NCI-H526 treated with DMSO at 0.1 percent for 48 hours (cell line): ENCODE results near the gene GSTO2.
"Not testable (repeated sequence)": the region's sequence is repeated elsewhere in the genome, so short reads cannot be mapped to it uniquely, and the experiment has no call there.

Experiments
- DNase-seq: peaks from one replicate; lab custom pipeline; 2025; lab: John Stamatoyannopoulos, UW

GSTO2 gene

DNA sequence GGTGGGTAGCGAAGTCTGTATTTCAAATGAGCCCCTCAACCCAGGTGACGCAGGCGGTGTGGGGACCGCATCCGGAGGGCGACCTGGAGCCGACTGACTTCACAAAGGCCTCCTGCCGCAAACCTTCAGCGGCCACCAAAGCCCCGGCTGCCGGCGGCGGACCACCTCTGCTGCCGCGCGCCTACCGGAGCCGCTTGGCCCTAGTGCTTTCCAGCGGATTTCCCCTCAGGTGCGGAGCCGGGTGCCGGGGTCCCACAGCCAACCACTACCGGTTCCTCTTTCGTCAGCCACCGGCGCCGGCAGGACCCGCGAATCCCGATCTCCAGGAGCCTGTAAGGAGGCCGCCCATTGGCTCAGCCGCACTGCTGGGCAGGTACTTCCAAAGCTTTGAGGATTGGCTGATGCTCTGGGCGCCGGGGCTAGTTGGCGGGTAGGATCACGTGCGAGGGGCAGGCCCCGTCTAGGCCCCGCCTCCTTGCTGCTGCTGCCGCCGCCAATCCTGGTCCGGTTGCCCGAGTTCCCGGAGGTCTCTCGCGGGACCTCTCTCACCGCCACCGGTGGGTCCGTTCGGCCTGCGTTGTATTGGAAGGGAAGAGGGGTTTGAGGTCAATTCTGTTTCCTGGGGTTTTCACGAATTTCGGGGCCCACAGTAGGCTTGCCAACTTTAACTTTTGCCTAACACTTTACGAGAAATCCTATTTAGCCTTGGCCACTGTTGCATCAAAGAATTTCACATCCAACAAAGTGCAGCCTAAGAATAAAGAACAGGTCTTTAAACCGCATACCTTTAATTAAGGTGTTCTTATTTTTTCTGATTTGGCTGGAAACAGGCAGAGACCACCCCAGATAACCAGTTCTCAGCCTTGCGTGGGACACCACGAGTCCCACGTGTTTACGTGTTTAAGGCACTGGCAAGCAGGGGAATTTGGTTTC is at the start of gene GSTO2:
Gene GSTO2, plus strand, starts transcription at position 472 of the 933 bp plus-strand sequence. CDS start 5,732 bp downstream, outside the sequence.
- DNase-seq = peak; percentile 91

- no peak for DNase-seq
These were observed 48.5 kb upstream of the GSTO2 start for GRCh38 chr10:104220522-104220921.

- no peak for DNase-seq
These were observed 45.7 kb upstream of the GSTO2 start for GRCh38 chr10:104223304-104223703.

GRCh38 chr10:104230490-104230889 is 38.5 kb upstream of the GSTO2 start:
- DNase-seq = no peak

GRCh38 chr10:104231784-104232612 is 37.0 kb upstream of the GSTO2 start, which contains the start of gene CFAP43:
TSS of gene CFAP43 (minus strand) at chr10:104232364. CDS start at chr10:104232246, 118 bp downstream.
- DNase-seq = peak; percentile 78

DNA sequence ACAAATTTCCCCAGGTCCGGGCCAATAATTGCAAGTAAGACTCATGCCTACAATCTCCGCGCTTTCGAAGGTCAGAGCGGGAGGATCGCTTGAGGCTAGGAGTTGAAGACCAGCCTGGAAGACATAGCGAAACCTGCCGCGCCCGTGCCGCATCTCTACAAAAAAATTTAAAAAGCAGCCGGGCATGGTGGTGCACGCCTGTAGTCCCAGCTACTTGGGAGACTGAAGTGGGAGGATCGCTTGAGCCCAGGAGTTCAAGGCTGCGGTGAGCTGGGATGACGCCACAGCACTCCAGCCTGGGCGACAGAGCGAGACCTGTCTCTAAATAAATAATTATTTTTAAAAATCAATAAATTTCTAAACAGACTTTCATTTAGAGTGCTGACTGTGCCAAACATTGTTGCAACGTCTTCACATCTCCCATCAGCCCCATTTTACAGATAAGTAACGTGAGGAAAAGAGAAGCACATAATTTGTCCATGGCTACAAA is 36.3 kb upstream of the GSTO2 start:
- no peak for DNase-seq

DNA sequence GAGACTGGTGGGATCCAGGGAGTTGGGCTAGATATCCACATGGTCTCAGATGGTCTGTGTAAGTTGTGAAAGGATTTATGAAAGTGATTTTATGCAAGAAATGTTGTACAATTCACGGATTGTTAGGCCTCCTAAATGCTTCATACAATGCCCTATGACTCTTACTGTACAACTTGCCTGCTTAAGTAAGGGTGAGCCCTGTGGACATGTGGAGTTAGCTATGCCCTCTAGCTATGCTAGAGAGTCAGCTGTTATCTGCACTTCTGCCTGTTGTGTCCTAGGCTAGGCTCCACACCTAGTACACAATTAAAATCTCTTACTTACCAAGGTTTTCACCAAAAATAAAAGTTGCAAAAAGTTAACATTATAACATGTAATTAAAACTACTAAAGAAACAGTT is 35.2 kb upstream of the GSTO2 start:
- DNase-seq = no peak

DNA sequence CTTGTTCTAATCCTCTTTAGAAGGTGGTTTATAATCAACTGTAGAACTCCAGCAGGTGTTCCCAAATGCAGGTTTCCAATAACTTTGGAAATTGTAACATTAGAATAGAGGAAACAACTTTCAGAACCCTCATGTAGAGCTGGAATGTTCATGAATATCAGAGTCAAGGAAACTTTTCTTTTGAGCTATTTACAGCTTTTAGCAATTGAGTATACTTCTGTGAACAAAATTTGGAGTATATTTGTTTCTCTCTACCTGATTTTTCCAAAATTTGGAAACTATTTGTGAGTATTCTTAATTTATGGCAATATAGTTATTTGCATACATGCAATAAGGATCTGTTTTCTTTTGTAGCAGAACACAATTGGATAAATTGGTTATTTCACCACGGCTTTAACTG is 34.0 kb upstream of the GSTO2 start:
- no peak for DNase-seq

GRCh38 chr10:104235801-104236200 is 33.2 kb upstream of the GSTO2 start:
- no peak for DNase-seq

- no peak for DNase-seq
These were observed 28.9 kb upstream of the GSTO2 start for GRCh38 chr10:104240078-104240477.

- no peak for DNase-seq
These were observed 26.4 kb upstream of the GSTO2 start for GRCh38 chr10:104242545-104242944.

- DNase-seq = not testable (repeated sequence)
These were observed 26.0 kb upstream of the GSTO2 start for GRCh38 chr10:104243009-104243408.

DNA sequence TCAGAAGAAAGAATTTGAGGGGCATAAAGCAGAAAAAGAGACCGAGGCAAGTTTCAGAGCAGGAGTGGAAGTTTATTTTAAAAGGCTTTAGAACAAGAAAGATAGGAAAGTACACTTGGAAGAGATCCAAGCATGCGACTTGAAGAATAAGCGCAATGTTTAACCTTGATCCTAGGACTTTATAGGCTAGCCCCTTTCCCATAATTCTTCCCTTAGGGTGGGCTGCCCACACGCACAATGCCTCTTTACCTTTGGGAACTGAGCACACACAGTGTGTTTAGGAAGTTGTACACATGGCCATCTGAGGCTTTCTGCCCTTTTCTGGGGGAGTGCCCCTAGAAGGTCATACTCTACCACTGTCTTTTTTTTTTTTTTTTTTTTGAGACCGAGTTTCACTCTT is 25.5 kb upstream of the GSTO2 start:
- no peak for DNase-seq

DNA sequence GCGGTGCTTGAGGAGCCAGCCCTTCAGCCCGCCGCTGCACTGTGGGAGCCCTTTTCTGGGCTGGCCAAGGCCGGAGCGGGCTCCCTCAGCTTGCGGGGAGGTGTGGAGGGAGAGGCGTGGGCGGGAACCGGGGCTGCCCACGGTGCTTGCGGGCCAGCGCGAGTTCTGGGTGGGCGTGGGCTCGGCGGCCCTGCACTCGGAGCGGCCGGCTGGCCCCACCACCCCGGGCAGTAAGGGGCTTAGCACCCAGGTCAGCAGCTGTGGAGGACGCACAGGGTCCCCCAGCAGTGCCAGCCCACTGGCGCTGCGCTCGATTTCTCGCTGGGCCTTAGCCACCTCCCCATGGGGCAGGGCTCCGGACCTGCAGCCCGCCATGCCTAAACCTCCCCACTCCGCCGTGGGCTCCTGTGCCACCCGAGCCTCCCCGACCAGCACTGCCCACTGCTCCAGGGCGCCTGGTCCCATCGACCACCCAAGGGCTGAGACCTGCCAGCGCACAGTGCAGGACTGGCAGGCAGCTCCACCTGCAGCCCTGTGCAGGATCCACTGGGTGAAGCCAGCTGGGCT is 23.8 kb upstream of the GSTO2 start:
- no peak for DNase-seq

- no peak for DNase-seq
These were observed 22.0 kb upstream of the GSTO2 start for GRCh38 chr10:104246976-104247375.

DNA sequence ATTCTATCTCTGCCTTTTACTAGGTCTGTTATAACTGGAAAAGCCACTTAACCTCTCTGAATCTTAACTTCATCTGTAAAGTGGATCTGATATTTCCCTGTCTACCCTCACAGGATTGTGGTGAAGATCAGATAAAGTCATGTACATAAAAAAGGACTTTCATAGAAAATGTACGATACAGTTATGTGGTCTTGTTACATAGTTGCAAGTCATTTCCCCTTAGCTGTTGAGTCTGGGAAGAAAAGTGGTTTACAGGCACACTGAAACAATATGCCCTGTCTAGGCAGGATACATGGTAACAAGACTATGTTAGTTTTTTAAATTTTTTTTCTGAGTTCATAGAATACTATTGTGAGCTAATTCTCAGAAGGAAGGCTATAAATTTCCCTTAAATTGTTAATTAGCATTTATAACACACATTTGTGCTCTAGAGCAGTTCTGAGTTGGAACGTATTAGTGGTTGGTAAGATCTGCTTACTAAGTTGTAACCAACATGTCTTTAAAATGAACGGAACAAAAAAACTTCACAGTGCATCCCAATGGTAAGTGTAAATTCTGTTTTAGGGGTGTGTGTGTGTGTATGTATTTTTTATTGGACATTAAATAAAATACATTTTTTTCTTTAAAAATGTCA is 21.4 kb upstream of the GSTO2 start:
- no peak for DNase-seq

GRCh38 chr10:104248931-104249330 is 20.1 kb upstream of the GSTO2 start:
- DNase-seq = not testable (repeated sequence)

GRCh38 chr10:104250371-104250770 is 18.6 kb upstream of the GSTO2 start:
- no peak for DNase-seq

DNA sequence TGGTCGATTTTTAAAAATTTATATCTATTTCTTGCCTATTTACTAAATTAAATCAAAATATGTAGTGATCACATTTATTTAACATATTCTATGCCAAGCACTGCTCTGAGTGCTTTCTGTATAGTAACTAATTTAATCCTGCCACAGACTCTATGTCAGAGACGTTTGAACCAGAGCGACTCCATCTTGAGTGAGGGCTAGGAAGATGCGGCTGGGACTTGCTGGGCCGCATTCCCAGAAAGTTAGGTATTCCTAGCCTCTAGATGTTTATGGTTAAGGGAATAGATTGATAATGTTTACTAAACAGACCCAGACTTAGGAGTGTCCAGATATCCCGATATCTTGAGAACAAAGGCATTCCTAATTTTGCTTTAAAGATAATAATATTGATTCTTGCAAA is 17.5 kb upstream of the GSTO2 start:
- DNase-seq = no peak

DNA sequence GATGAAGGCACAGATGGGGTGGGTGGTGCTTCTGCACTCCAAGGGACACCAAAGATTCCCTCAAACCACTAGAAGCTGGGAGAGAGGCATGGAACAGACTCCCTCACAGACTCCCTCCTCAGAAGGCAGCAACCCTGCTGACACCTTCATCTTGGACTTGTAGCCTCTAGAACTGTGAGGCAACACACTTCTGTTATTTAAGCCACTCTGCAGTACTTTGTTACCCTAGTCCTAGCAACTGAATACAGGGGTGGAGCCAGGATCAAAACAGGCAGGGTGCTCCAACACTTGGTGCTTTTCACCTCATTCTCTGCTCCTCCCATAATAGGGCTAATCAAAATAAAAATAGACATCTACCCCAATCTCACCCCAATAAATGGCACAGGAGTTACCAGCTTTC is 16.6 kb upstream of the GSTO2 start:
- DNase-seq = no peak

- no peak for DNase-seq
These were observed 15.9 kb upstream of the GSTO2 start for GRCh38 chr10:104253106-104253505.
